ENCODE data around the gene TSPAN13.
"Not testable (repeated sequence)": the region's sequence is repeated elsewhere in the genome, so short reads cannot be mapped to it uniquely, and the experiment has no call there.

Gene TSPAN13

DNA sequence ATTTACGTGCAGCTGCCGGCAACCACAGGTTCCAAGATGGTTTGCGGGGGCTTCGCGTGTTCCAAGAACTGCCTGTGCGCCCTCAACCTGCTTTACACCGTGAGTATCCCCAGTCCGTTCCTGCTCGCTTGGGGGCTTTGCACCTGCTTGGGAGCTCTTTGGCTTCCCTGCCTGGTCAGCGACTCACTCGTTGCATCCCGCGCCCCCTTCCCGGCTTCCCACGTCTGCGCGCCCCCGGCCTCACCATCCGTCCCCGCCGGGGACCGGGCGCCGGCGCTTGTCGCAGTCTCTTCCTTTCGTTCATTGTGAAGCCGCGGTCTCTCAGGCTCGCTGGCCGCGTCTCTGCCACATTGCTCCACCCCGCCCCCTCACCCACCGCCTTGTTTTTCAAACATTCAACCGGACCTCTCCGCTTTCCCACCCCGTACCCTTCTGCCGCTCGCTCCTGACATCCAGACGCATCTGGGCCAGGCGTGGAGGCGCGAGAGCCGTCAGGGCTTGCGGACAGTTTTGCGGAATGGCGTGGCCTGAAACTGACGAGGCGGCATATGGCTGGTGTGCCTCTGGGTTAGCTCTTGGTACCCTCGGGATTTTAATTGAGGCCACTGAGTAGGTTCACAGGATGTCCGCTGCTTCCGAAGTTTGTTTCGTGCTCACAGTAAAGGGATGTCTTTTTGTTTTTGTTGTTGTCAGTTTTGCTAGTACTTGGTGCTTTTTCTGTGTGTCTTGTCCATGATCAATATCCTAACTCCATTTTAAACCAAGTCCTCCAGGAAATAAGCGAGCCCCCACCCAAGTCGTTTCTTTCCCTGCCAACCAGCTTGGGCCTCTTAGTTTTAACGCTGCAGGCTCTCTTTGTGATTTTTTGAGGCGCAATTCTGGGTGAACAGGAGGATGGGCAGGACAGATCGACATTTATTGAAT lies 639 bp downstream of the TSPAN13 start:
- no peaks in the 10 kb centered on the region for H3K9me3 Mint-ChIP-seq
- CTCF ChIA-PET = interaction anchor here (1.1 kb wide), 2 partner anchors 60 to 189 kb away, joined by 3 read pairs; no protein-coding TSS in a partner anchor
- H3K36me3 Mint-ChIP-seq = no peaks in the 10 kb centered on the region
- H3K27ac Mint-ChIP-seq = no peak overlapping the region
- H3K4me1 Mint-ChIP-seq = peaks cover 14% of the 10 kb centered on the region
- DNase-seq = peak; percentile 40
- H3K4me3 Mint-ChIP-seq = peak overlapping the region; percentile 76
- peaks cover 36% of the 10 kb centered on the region for H3K27me3 Mint-ChIP-seq

- DNase-seq = no peak
- H3K27ac Mint-ChIP-seq = peak overlapping the region; percentile 15
- CTCF ChIA-PET = interaction anchor here (1.1 kb wide), 2 partner anchors 60 to 190 kb away, joined by 3 read pairs; no protein-coding TSS in a partner anchor
- H3K36me3 Mint-ChIP-seq = no peaks in the 10 kb centered on the region
- H3K4me3 Mint-ChIP-seq = peak overlapping the region; percentile 76
- H3K9me3 Mint-ChIP-seq = no peaks in the 10 kb centered on the region
- peaks cover 14% of the 10 kb centered on the region for H3K4me1 Mint-ChIP-seq
- peaks cover 36% of the 10 kb centered on the region for H3K27me3 Mint-ChIP-seq
These were observed 1.3 kb downstream of the TSPAN13 start for GRCh38 chr7:16754856-16755317.

- H3K27ac Mint-ChIP-seq = no peak overlapping the region
- no peak for DNase-seq
- peaks cover 14% of the 10 kb centered on the region for H3K4me1 Mint-ChIP-seq
- H3K27me3 Mint-ChIP-seq = peaks cover 36% of the 10 kb centered on the region
- no peak overlapping the region for H3K4me3 Mint-ChIP-seq
- H3K36me3 Mint-ChIP-seq = no peaks in the 10 kb centered on the region
- H3K9me3 Mint-ChIP-seq = no peaks in the 10 kb centered on the region
- CTCF ChIA-PET = interaction anchor here (1.1 kb wide), 2 partner anchors 61 to 191 kb away, joined by 3 read pairs; no protein-coding TSS in a partner anchor
These were observed 1.8 kb downstream of the TSPAN13 start for GRCh38 chr7:16755397-16755796.

DNA sequence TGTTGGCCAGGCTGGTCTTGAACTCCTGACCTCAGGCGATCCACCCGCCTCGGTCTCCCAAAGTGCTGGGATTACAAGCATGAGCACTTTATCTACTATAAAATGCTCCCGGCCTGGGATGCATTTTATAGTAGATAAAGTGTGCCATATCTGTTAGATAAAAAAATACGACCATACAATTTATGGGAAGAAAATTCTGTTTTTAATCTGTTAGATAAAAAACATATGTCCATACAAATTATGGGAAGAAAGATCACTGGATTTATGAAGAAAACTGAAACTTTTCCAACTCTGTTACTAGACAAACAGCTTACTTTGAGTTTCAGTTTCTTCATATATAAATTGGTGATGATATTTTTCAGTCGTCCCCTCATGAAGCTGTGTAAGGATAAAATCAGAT lies 4.5 kb downstream of the TSPAN13 start:
- H3K36me3 Mint-ChIP-seq = no peaks in the 10 kb centered on the region
- CTCF ChIA-PET = no interaction called here
- H3K9me3 Mint-ChIP-seq = no peaks in the 10 kb centered on the region
- H3K4me3 Mint-ChIP-seq = no peak overlapping the region
- H3K4me1 Mint-ChIP-seq = peaks cover 13% of the 10 kb centered on the region
- H3K27me3 Mint-ChIP-seq = peaks cover 32% of the 10 kb centered on the region
- no peak overlapping the region for H3K27ac Mint-ChIP-seq
- DNase-seq = no peak

- Mint-ChIP-seq H3K27me3 (peaks cover 24% of the 10 kb centered on the region), H3K9me3 (no peaks in the 10 kb centered on the region), H3K4me3 (no peak overlapping the region), H3K36me3 (no peaks in the 10 kb centered on the region), H3K27ac (no peak overlapping the region), H3K4me1 (peaks cover 10% of the 10 kb centered on the region)
- no peak for DNase-seq
- CTCF ChIA-PET = no interaction called here
These were observed 5.4 kb downstream of the TSPAN13 start for GRCh38 chr7:16758631-16759611.

DNA sequence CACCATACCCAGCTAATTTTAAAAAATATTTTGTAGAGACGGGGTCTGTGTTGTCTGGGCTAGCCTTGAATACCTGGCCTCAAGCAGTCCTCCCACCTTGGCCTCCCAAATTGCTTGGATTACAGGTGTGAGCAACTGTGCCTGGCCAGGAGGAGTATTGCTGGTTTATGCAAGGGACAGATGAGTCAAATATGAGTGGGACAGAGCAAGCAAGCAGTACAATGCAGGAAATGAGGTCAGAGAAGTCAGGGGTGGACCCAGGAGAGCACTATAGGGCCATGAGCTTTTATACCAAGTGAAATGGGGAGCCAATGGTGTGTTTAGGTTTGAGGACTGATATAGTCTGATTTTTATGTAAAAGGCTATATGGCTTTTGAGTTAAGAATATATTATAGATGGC lies 6.3 kb downstream of the TSPAN13 start:
- no peak overlapping the region for H3K4me3 Mint-ChIP-seq
- H3K4me1 Mint-ChIP-seq = peaks cover 2% of the 10 kb centered on the region

GRCh38 chr7:16762177-16762576 lies 8.6 kb downstream of the TSPAN13 start:
- Mint-ChIP-seq H3K4me1 (no peaks in the 10 kb centered on the region), H3K4me3 (no peak overlapping the region), H3K27ac (no peak overlapping the region), H3K27me3 (peaks cover 3% of the 10 kb centered on the region), H3K36me3 (no peaks in the 10 kb centered on the region), H3K9me3 (no peaks in the 10 kb centered on the region)
- CTCF ChIA-PET = no interaction called here
- no peak for DNase-seq

More for the DNA sequence above, 6.3 kb downstream of the TSPAN13 start:
- Mint-ChIP-seq H3K9me3 (no peaks in the 10 kb centered on the region), H3K27me3 (peaks cover 14% of the 10 kb centered on the region), H3K36me3 (no peaks in the 10 kb centered on the region), H3K27ac (no peak overlapping the region)
- CTCF ChIA-PET = no interaction called here
- no peak for DNase-seq

- H3K27ac Mint-ChIP-seq = no peak overlapping the region
- H3K36me3 Mint-ChIP-seq = no peaks in the 10 kb centered on the region
- H3K27me3 Mint-ChIP-seq = peaks cover 3% of the 10 kb centered on the region
- no peaks in the 10 kb centered on the region for H3K4me1 Mint-ChIP-seq
- CTCF ChIA-PET = no interaction called here
- H3K4me3 Mint-ChIP-seq = no peak overlapping the region
- no peaks in the 10 kb centered on the region for H3K9me3 Mint-ChIP-seq
- no peak for DNase-seq
These were observed 11.4 kb downstream of the TSPAN13 start for GRCh38 chr7:16764942-16765341.

GRCh38 chr7:16765436-16765859 lies 11.9 kb downstream of the TSPAN13 start:
- Mint-ChIP-seq H3K27me3 (peaks cover 3% of the 10 kb centered on the region), H3K4me1 (no peaks in the 10 kb centered on the region), H3K4me3 (no peak overlapping the region), H3K9me3 (no peaks in the 10 kb centered on the region), H3K36me3 (no peaks in the 10 kb centered on the region), H3K27ac (no peak overlapping the region)
- no peak for DNase-seq
- CTCF ChIA-PET = no interaction called here

GRCh38 chr7:16769994-16770393 lies 16.4 kb downstream of the TSPAN13 start:
- H3K36me3 Mint-ChIP-seq, DNase-seq, H3K4me1 Mint-ChIP-seq, H3K27ac Mint-ChIP-seq, H3K9me3 Mint-ChIP-seq, CTCF ChIA-PET, H3K4me3 Mint-ChIP-seq: not testable (repeated sequence)
- H3K27me3 Mint-ChIP-seq = peaks cover 11% of the 10 kb centered on the region

DNA sequence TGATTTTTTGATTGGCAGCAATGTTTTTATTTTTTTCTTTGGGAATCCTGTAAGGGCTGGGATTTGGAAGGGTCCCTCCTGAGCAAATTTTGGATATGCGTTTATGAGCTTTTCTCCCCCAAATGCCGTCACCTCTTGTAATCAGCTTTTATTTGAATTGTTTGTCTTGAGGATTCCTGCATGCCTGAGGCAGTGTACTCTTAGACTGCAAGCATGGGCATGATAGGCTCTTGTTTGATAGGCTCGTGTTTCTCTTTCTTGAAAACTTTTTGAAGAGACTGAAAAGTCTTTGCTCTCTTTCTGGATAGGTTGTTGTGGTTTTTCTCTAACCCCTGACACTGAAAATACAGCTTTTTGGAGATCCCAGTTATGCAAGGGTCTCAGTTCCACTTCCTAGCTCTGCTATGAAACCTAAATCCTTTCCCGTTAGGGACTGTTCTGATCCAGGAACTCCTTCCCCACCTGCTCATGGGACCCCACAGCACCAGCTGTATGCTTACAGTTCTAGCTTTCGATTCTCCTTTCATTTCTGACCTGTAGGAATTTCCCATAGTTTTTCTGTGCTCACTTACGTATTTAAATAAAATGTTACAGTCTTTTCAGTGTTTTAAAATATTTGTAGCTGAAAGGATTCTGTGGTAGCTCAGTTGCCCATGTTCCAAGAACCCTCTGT lies 17.2 kb downstream of the TSPAN13 start:
- Mint-ChIP-seq H3K4me1 (no peaks in the 10 kb centered on the region), H3K27ac (no peak overlapping the region)
- no peak for DNase-seq

DNA sequence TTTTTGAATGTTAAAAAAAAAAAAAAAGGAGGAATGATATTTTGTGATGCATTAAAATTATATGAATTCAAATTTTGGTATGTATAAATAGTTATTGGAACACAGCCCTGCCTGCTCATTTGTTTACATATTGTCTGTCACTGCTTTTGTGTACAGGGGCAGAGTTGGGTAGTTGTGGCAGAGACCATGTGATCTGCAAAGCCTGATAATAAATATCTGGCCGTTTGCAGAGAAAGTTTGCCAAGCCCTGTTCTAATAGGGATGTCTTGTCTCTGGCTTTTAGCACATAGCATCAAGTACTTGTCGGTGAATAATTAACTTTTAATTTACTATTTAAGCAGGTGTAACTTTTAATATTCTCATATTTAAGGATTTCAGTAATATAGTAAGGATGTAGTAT lies 19.8 kb downstream of the TSPAN13 start:
- no peak overlapping the region for H3K4me3 Mint-ChIP-seq

More for the DNA sequence above, 17.2 kb downstream of the TSPAN13 start:
- H3K4me3 Mint-ChIP-seq = no peak overlapping the region
- peaks cover 11% of the 10 kb centered on the region for H3K27me3 Mint-ChIP-seq
- H3K9me3 Mint-ChIP-seq = no peaks in the 10 kb centered on the region
- H3K36me3 Mint-ChIP-seq = no peaks in the 10 kb centered on the region
- CTCF ChIA-PET = no interaction called here

GRCh38 chr7:16773884-16774283 lies 20.3 kb downstream of the TSPAN13 start:
- H3K9me3 Mint-ChIP-seq = no peaks in the 10 kb centered on the region
- no peak overlapping the region for H3K27ac Mint-ChIP-seq
- H3K27me3 Mint-ChIP-seq = peaks cover 7% of the 10 kb centered on the region
- no peak for DNase-seq
- no peak overlapping the region for H3K4me3 Mint-ChIP-seq
- H3K36me3 Mint-ChIP-seq = no peaks in the 10 kb centered on the region
- no peaks in the 10 kb centered on the region for H3K4me1 Mint-ChIP-seq
- CTCF ChIA-PET = no interaction called here

More for the DNA sequence above, 19.8 kb downstream of the TSPAN13 start:
- CTCF ChIA-PET = no interaction called here
- no peaks in the 10 kb centered on the region for H3K36me3 Mint-ChIP-seq
- no peaks in the 10 kb centered on the region for H3K4me1 Mint-ChIP-seq
- DNase-seq = no peak
- H3K9me3 Mint-ChIP-seq = no peaks in the 10 kb centered on the region
- H3K27ac Mint-ChIP-seq = no peak overlapping the region
- peaks cover 7% of the 10 kb centered on the region for H3K27me3 Mint-ChIP-seq

GRCh38 chr7:16774294-16774693 lies 20.7 kb downstream of the TSPAN13 start:
- Mint-ChIP-seq H3K9me3 (no peaks in the 10 kb centered on the region), H3K27ac (no peak overlapping the region), H3K4me3 (no peak overlapping the region), H3K36me3 (no peaks in the 10 kb centered on the region), H3K27me3 (peaks cover 7% of the 10 kb centered on the region), H3K4me1 (no peaks in the 10 kb centered on the region)
- CTCF ChIA-PET = no interaction called here
- DNase-seq = no peak

Data from activated naive CD4-positive, alpha-beta T cell treated with anti-CD3 and anti-CD28 coated beads, Interleukin-2, amount 10 ng/mL, durations not matched to agents 7 days and 5 days (primary cell).